ENCODE measurements around the gene CSTF2. TPM values are rescaled to one million over a fixed set of nuclear protein-coding genes. Genes with fewer than 3 reads are reported as not detected.

Gene CSTF2
- total and polyA plus RNA-seq, 9 of the 15 experiments (the other 6 are each of a cell fraction or from before 2014, with no cell fraction given), result 11.6 to 57.9 (median 46.4) TPM

- TF ChIP-seq, protein P1, sequence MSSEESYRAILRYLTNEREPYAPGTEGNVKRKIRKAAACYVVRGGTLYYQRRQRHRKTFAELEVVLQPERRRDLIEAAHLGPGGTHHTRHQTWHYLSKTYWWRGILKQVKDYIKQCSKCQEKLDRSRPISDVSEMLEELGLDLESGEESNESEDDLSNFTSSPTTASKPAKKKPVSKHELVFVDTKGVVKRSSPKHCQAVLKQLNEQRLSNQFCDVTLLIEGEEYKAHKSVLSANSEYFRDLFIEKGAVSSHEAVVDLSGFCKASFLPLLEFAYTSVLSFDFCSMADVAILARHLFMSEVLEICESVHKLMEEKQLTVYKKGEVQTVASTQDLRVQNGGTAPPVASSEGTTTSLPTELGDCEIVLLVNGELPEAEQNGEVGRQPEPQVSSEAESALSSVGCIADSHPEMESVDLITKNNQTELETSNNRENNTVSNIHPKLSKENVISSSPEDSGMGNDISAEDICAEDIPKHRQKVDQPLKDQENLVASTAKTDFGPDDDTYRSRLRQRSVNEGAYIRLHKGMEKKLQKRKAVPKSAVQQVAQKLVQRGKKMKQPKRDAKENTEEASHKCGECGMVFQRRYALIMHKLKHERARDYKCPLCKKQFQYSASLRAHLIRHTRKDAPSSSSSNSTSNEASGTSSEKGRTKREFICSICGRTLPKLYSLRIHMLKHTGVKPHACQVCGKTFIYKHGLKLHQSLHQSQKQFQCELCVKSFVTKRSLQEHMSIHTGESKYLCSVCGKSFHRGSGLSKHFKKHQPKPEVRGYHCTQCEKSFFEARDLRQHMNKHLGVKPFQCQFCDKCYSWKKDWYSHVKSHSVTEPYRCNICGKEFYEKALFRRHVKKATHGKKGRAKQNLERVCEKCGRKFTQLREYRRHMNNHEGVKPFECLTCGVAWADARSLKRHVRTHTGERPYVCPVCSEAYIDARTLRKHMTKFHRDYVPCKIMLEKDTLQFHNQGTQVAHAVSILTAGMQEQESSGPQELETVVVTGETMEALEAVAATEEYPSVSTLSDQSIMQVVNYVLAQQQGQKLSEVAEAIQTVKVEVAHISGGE (CRISPR knock-in tag; IDR thresholded peaks at IDR 0.05), result peak; percentile 90 to 97 (median 92); a peak in 5 of 6 replicates
- TF ChIP-seq KDM5B (IDR thresholded peaks at IDR 0.05; ENCODE audit: insufficient replicate concordance, low read depth, low read length) (peak; percentile 54), ZEB2 (IDR thresholded peaks at IDR 0.05) (0 out of 2 replicates have a peak, but pooled peaks have one; percentile 19), MIER1 (IDR thresholded peaks at IDR 0.05; ENCODE audit: low read depth) (no peak), JUND (IDR thresholded peaks at IDR 0.05; ENCODE audit: borderline replicate concordance, low read depth, low read length) (peak; percentile 50), JUND (tag; IDR thresholded peaks at IDR 0.05; ENCODE audit: borderline replicate concordance, low read depth, low read length) (no peak; the same call in 2 of the 3 replicates), ELF1 (tag; IDR thresholded peaks at IDR 0.05) (peak; percentile 77), TRIM24 (IDR thresholded peaks at IDR 0.05) (peak in 1 of 2 experiments; percentile 81; a peak in 2 of 4 replicates), WHSC1 (IDR thresholded peaks at IDR 0.05; ENCODE audit: low read length) (no peak), PPARD (CRISPR knock-in tag; IDR thresholded peaks at IDR 0.05) (no peak), MBD2 (IDR thresholded peaks at IDR 0.05; ENCODE audit: borderline replicate concordance, low read depth) (peak; percentile 51; the same call in 1 of the 2 replicates), ATF6 (CRISPR knock-in tag; IDR thresholded peaks at IDR 0.05) (no peak; the same call in 1 of the 2 replicates), BACH1 (tag; IDR thresholded peaks at IDR 0.05) (no peak), XRCC4 (IDR thresholded peaks at IDR 0.05; ENCODE audit: extremely low read depth, insufficient read depth, insufficient read length) (no peak)
- TF ChIP-seq, protein P2, sequence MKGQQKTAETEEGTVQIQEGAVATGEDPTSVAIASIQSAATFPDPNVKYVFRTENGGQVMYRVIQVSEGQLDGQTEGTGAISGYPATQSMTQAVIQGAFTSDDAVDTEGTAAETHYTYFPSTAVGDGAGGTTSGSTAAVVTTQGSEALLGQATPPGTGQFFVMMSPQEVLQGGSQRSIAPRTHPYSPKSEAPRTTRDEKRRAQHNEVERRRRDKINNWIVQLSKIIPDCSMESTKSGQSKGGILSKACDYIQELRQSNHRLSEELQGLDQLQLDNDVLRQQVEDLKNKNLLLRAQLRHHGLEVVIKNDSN (CRISPR knock-in tag; IDR thresholded peaks at IDR 0.05), result 0 out of 2 replicates have a peak, but pooled peaks have one; percentile 14
- TF ChIP-seq, protein P3, sequence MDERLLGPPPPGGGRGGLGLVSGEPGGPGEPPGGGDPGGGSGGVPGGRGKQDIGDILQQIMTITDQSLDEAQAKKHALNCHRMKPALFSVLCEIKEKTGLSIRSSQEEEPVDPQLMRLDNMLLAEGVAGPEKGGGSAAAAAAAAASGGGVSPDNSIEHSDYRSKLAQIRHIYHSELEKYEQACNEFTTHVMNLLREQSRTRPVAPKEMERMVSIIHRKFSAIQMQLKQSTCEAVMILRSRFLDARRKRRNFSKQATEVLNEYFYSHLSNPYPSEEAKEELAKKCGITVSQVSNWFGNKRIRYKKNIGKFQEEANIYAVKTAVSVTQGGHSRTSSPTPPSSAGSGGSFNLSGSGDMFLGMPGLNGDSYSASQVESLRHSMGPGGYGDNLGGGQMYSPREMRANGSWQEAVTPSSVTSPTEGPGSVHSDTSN (CRISPR knock-in tag; IDR thresholded peaks at IDR 0.05; ENCODE audit: low read depth), result no peak
- TF ChIP-seq, protein P3 (tag; conservative IDR thresholded peaks at IDR 0.05; ENCODE audit: low read depth), result no peak
Measured at GRCh38 chrX:100819837-100820666, at the start of gene CSTF2 (continued).
